ENCODE data around the gene ABCA7. TPM values are rescaled to one million over a fixed set of nuclear protein-coding genes. Genes with fewer than 3 reads are reported as not detected.

Gene ABCA7
- total RNA-seq, 2 donors from 2014 or later, result 6.0 to 7.0 TPM

GRCh38 chr19:1064661-1065605, 25.0 kb downstream of the ABCA7 start:
- no peak for ATAC-seq (ENCODE audit: insufficient number of reproducible peaks, low FRiP score, low read depth)
- Histone ChIP-seq H3K4me3 (no peak overlapping the region), H3K4me1 (ENCODE audit: control insufficient read depth in 1 of 2, low read depth in 2 of 2) (peaks cover 12 to 46% of the 10 kb centered on the region in 2 donors), H3K36me3 (no peaks in the 10 kb centered on the region), H3K27me3 (replicated peaks; ENCODE audit: insufficient read depth) (no peaks in the 10 kb centered on the region), H3K27ac (no peak overlapping the region), H3K9me3 (no peaks in the 10 kb centered on the region)
- no peak for DNase-seq (ENCODE audit: low spot score)
- TF ChIP-seq, protein P1, sequence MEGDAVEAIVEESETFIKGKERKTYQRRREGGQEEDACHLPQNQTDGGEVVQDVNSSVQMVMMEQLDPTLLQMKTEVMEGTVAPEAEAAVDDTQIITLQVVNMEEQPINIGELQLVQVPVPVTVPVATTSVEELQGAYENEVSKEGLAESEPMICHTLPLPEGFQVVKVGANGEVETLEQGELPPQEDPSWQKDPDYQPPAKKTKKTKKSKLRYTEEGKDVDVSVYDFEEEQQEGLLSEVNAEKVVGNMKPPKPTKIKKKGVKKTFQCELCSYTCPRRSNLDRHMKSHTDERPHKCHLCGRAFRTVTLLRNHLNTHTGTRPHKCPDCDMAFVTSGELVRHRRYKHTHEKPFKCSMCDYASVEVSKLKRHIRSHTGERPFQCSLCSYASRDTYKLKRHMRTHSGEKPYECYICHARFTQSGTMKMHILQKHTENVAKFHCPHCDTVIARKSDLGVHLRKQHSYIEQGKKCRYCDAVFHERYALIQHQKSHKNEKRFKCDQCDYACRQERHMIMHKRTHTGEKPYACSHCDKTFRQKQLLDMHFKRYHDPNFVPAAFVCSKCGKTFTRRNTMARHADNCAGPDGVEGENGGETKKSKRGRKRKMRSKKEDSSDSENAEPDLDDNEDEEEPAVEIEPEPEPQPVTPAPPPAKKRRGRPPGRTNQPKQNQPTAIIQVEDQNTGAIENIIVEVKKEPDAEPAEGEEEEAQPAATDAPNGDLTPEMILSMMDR (IDR thresholded peaks at IDR 0.05), result peak; percentile 97

- TF ChIP-seq, protein P1 (IDR thresholded peaks at IDR 0.05), result no peak
- Histone ChIP-seq H3K4me3 (no peak overlapping the region), H3K27me3 (replicated peaks; ENCODE audit: insufficient read depth) (no peaks in the 10 kb centered on the region), H3K4me1 (ENCODE audit: control insufficient read depth in 1 of 2, low read depth in 2 of 2) (peaks cover 14 to 51% of the 10 kb centered on the region in 2 donors), H3K9me3 (no peaks in the 10 kb centered on the region), H3K36me3 (no peaks in the 10 kb centered on the region), H3K27ac (no peak overlapping the region)
- no peak for DNase-seq (ENCODE audit: low spot score)
- ATAC-seq (ENCODE audit: insufficient number of reproducible peaks, low FRiP score, low read depth), result no peak
Observed at GRCh38 chr19:1065606-1066109, 25.8 kb downstream of the ABCA7 start.

GRCh38 chr19:1066251-1066747, 26.4 kb downstream of the ABCA7 start:
- Histone ChIP-seq H3K36me3 (no peaks in the 10 kb centered on the region), H3K9me3 (no peaks in the 10 kb centered on the region), H3K4me3 (peak overlapping the region; percentile 68), H3K27me3 (replicated peaks; ENCODE audit: insufficient read depth) (no peaks in the 10 kb centered on the region), H3K27ac (no peak overlapping the region), H3K4me1 (ENCODE audit: control insufficient read depth in 1 of 2, low read depth in 2 of 2) (peaks cover 14 to 57% of the 10 kb centered on the region in 2 donors)
- TF ChIP-seq, protein P1 (IDR thresholded peaks at IDR 0.05), result no peak
- ATAC-seq (ENCODE audit: insufficient number of reproducible peaks, low FRiP score, low read depth) (no peak), DNase-seq (ENCODE audit: low spot score) (no peak)

- H3K27me3 ChIP-seq (replicated peaks; ENCODE audit: insufficient read depth), result no peaks in the 10 kb centered on the region
- H3K4me3 ChIP-seq, result peak within 1 kb of the TSS; percentile 68
- no peaks in the 10 kb centered on the region for H3K9me3 ChIP-seq
- peak within 1 kb of the TSS; percentile 22 to 26 for H3K27ac ChIP-seq
- DNase-seq (ENCODE audit: low spot score) (no peak), ATAC-seq (ENCODE audit: insufficient number of reproducible peaks, low FRiP score, low read depth) (no peak)
- no peaks in the 10 kb centered on the region for H3K36me3 ChIP-seq
- TF ChIP-seq, protein P1 (IDR thresholded peaks at IDR 0.05), result no peak
- H3K4me1 ChIP-seq (ENCODE audit: control insufficient read depth in 1 of 2, low read depth in 2 of 2), result peaks cover 14 to 63% of the 10 kb centered on the region in 2 donors
Observed at GRCh38 chr19:1066748-1067340, 26.9 kb downstream of the ABCA7 start, which contains the start of gene ARHGAP45. ARHGAP45 (plus strand) TSS chr19:1067167; CDS start chr19:1067406, 239 bp downstream.
